Erythroblast (primary cell): ENCODE measurements around the gene KRTAP26-1.

Experiments
- GATA1 ChIP-seq: IDR thresholded peaks from 2 replicates; pipeline ENCODE4 v1.6.1; 2011; ENCODE audit warnings: low read depth, mild to moderate bottlenecking, control low read depth, low read length, moderate library complexity
- POLR2A ChIP-seq: IDR thresholded peaks from 2 replicates; pipeline ENCODE4 v1.6.1; 2011; ENCODE audit warnings: mild to moderate bottlenecking, low read length

GRCh38 chr21:30337772-30338171 is 17.7 kb upstream of the KRTAP26-1 start:
- TF ChIP-seq POLR2A: no peak
- no peak for TF ChIP-seq GATA1
